BE2C (cell line): Measurements from ENCODE around the gene ZNF780A.

Source experiments
- DNase-seq: peaks from one replicate; pipeline ENCODE4 v3.0.0-alpha.2; 2020
- H3K27me3 ChIP-seq: fragments of 250-450 bp; sonication (Bioruptor Pico); 2 replicates; pipeline ENCODE4 v1.5.1; 2020; ENCODE audit warnings: mild to moderate bottlenecking
- H3K36me3 ChIP-seq: fragments of 250-450 bp; sonication (Bioruptor Pico); 2 replicates; pipeline ENCODE4 v1.5.1; 2020; ENCODE audit warnings: mild to moderate bottlenecking
- H3K4me1 ChIP-seq: fragments of 250-450 bp; sonication (Bioruptor Pico); 2 replicates; pipeline ENCODE4 v1.5.1; 2020
- H3K4me3 ChIP-seq: 2 replicates; pipeline ENCODE4 v1.5.1; 2011; ENCODE audit warnings: low read depth, low read length
- H3K9me3 ChIP-seq: fragments of 250-450 bp; sonication (Bioruptor Pico); 2 replicates; pipeline ENCODE4 v1.5.1; 2020
- CTCF ChIP-seq: IDR thresholded peaks from 2 replicates; pipeline ENCODE4 v1.5.1; 2012; ENCODE audit warnings: mild to moderate bottlenecking, low read depth, low read length

The ZNF780A gene

GRCh38 chr19:40070058-40070457, 20.7 kb downstream of the ZNF780A start:
- Histone ChIP-seq H3K4me3 (no peak overlapping the region), H3K27me3 (0 out of 2 replicates have a peak, but pooled peaks cover 3% of the 10 kb centered on the region), H3K36me3 (peaks cover 12% of the 10 kb centered on the region), H3K4me1 (no peaks in the 10 kb centered on the region), H3K9me3 (no peaks in the 10 kb centered on the region)
- no peak for TF ChIP-seq CTCF
- no peak for DNase-seq

DNA sequence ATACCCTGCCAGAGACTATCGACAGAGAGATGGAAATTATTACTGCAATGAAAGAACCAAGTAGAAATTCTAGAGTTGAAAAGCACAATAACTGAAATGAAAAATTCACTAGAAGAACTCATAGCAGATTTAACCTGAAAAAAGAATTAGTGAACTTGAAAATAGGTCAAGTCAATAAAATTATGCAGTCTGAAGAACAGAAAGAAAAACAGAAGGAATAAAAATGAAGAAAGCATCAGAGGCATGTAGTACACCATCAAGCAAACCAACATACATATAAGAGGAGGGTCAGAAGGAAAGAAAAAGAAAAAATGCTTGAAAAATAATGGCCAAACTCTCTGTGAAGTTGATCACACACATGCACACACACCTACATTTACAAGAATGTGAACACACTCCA, 31.1 kb downstream of the ZNF780A start:
- Histone ChIP-seq H3K9me3 (no peaks in the 10 kb centered on the region), H3K27me3 (no peaks in the 10 kb centered on the region), H3K4me3 (no peak overlapping the region), H3K36me3 (no peaks in the 10 kb centered on the region), H3K4me1 (no peaks in the 10 kb centered on the region)
- no peak for TF ChIP-seq CTCF
- DNase-seq, result no peak

DNA sequence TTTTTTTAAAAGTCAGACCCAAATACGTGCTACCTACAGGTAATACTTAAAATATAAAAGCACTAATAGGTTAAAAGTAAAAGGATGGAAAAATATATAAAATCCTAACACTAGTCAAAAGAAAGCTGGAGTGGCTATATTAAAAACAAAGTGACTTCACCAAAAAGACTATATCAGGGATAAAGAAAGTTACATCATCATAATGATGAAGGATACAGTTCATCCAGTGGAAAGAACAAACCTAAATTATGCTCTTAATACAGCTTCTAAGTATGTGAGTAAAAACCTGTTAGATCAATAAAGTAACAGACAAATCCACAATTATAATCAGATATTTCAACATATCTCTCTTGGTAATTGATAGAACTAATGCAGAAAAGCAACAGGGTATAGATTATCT, 33.6 kb downstream of the ZNF780A start:
- H3K4me1 ChIP-seq, result no peaks in the 10 kb centered on the region
- no peak overlapping the region for H3K4me3 ChIP-seq
- no peak for DNase-seq
- no peak for TF ChIP-seq CTCF
- H3K27me3 ChIP-seq, result no peaks in the 10 kb centered on the region
- no peaks in the 10 kb centered on the region for H3K36me3 ChIP-seq
- H3K9me3 ChIP-seq, result no peaks in the 10 kb centered on the region

- no peaks in the 10 kb centered on the region for H3K9me3 ChIP-seq
- DNase-seq, result no peak
- no peaks in the 10 kb centered on the region for H3K27me3 ChIP-seq
- H3K4me1 ChIP-seq, result no peaks in the 10 kb centered on the region
- H3K4me3 ChIP-seq, result peak overlapping the region; percentile 88
- H3K36me3 ChIP-seq, result no peaks in the 10 kb centered on the region
- no peak for TF ChIP-seq CTCF
These were observed 34.2 kb downstream of the ZNF780A start for GRCh38 chr19:40056505-40056904.

- no peak for TF ChIP-seq CTCF
- Histone ChIP-seq H3K27me3 (no peaks in the 10 kb centered on the region), H3K9me3 (no peaks in the 10 kb centered on the region), H3K4me3 (peak within 1 kb of the TSS; percentile 88), H3K36me3 (no peaks in the 10 kb centered on the region), H3K4me1 (no peaks in the 10 kb centered on the region)
- DNase-seq, result peak; percentile 61
These were observed 34.8 kb downstream of the ZNF780A start, which contains the start of gene ZNF780B for GRCh38 chr19:40055832-40056504. Gene ZNF780B (minus strand): TSS chr19:40056231. CDS start chr19:40050332, 5,899 bp downstream.

- Histone ChIP-seq H3K9me3 (no peaks in the 10 kb centered on the region), H3K4me3 (peak overlapping the region; percentile 88), H3K27me3 (no peaks in the 10 kb centered on the region), H3K4me1 (no peaks in the 10 kb centered on the region), H3K36me3 (no peaks in the 10 kb centered on the region)
- no peak for TF ChIP-seq CTCF
- no peak for DNase-seq
These were observed 35.7 kb downstream of the ZNF780A start for GRCh38 chr19:40055049-40055448.
